Neural progenitor cell (in vitro differentiated cells): ENCODE measurements around the gene HSD11B1. TPM values are rescaled to one million over a fixed set of nuclear protein-coding genes. Genes with fewer than 3 reads are reported as not detected.

Experiments
- DNase-seq: peaks from one replicate; pipeline ENCODE4 v3.0.0-alpha.2; 2016; ENCODE audit warnings: low spot score
- H2AFZ ChIP-seq: fragments of 200-600 bp; sonication (generic); replicated peaks from 2 replicates; pipeline ENCODE4 v1.6.1; 2016; ENCODE audit warnings: antibody characterized with exemption
- H3F3A ChIP-seq: fragments of 200-600 bp; sonication (generic); 2 replicates; pipeline ENCODE4 v1.6.1; 2016; ENCODE audit warnings: antibody characterized with exemption, low read depth
- H3K27ac ChIP-seq: fragments of 200-600 bp; sonication (generic); 2 replicates; pipeline ENCODE4 v1.5.1; 2016; ENCODE audit warnings: mild to moderate bottlenecking
- H3K27me3 ChIP-seq: fragments of 200-600 bp; sonication (generic); 2 replicates; pipeline ENCODE4 v1.6.1; 2016; ENCODE audit warnings: mild to moderate bottlenecking, moderate library complexity
- H3K36me3 ChIP-seq: fragments of 200-600 bp; sonication (generic); 2 replicates; pipeline ENCODE4 v1.5.1; 2016
- H3K4me1 ChIP-seq: fragments of 200-600 bp; sonication (generic); 2 replicates; pipeline ENCODE4 v1.6.1; 2016; ENCODE audit warnings: mixed run types
- H3K4me2 ChIP-seq: fragments of 200-600 bp; sonication (generic); 2 replicates; pipeline ENCODE4 v1.6.1; 2016
- H3K4me3 ChIP-seq: fragments of 200-600 bp; sonication (generic); 2 replicates; pipeline ENCODE4 v1.5.1; 2016
- H3K79me2 ChIP-seq: fragments of 200-600 bp; sonication (generic); 2 replicates; pipeline ENCODE4 v1.6.1; 2016; ENCODE audit warnings: low read depth
- H3K9ac ChIP-seq: fragments of 200-600 bp; sonication (generic); 2 replicates; pipeline ENCODE4 v1.6.1; 2016
- H3K9me3 ChIP-seq: fragments of 200-600 bp; sonication (generic); 2 replicates; pipeline ENCODE4 v1.5.1; 2016; ENCODE audit warnings: low read depth
- H4K20me1 ChIP-seq: fragments of 200-600 bp; sonication (generic); 2 replicates; pipeline ENCODE4 v1.6.1; 2016; ENCODE audit warnings: low read depth
- H3K27ac Mint-ChIP-seq: 3 replicates; pipeline ENCODE4 v1.8.0; 2021; ENCODE audit warnings: mixed read lengths
- H3K27me3 Mint-ChIP-seq: 2 replicates; pipeline ENCODE4 v1.8.0; 2022; ENCODE audit warnings: low read depth, mild to moderate bottlenecking, inconsistent platforms, moderate library complexity, mixed read lengths; ENCODE audit not compliant: insufficient read depth
- H3K36me3 Mint-ChIP-seq: 3 replicates; pipeline ENCODE4 v1.8.0; 2021; ENCODE audit warnings: mixed read lengths
- H3K4me1 Mint-ChIP-seq: 3 replicates; pipeline ENCODE4 v1.8.0; 2021; ENCODE audit warnings: mixed read lengths
- H3K4me3 Mint-ChIP-seq: 3 replicates; pipeline ENCODE4 v1.8.0; 2021; ENCODE audit warnings: mild to moderate bottlenecking, moderate library complexity, mixed read lengths
- H3K9me3 Mint-ChIP-seq: 3 replicates; pipeline ENCODE4 v1.8.0; 2020; ENCODE audit warnings: mixed read lengths
- CTCF ChIP-seq: fragments of 200-600 bp; sonication (generic); IDR thresholded peaks from 2 replicates; pipeline ENCODE4 v1.5.1; 2017; ENCODE audit warnings: antibody characterized with exemption, mild to moderate bottlenecking
- EZH2 ChIP-seq: fragments of 200-600 bp; sonication (generic); IDR thresholded peaks from 2 replicates; pipeline ENCODE4 v1.6.1; 2017; ENCODE audit warnings: antibody characterized with exemption, mild to moderate bottlenecking, moderate library complexity
- EZH2phosphoT487 ChIP-seq: fragments of 200-600 bp; sonication (generic); IDR thresholded peaks from 2 replicates; pipeline ENCODE4 v1.6.1; 2017; ENCODE audit warnings: antibody characterized with exemption
- total RNA-seq: library from RNA; depleted of rRNA; stranded (reverse); fragments of >200 nt; gene quantifications from 2 replicates; pipeline ENCODE4 v1.2.3, GENCODE V29; 2015; ENCODE audit warnings: low replicate concordance

The HSD11B1 gene
- total RNA-seq, 1 donor from 2014 or later, result not detected

DNA sequence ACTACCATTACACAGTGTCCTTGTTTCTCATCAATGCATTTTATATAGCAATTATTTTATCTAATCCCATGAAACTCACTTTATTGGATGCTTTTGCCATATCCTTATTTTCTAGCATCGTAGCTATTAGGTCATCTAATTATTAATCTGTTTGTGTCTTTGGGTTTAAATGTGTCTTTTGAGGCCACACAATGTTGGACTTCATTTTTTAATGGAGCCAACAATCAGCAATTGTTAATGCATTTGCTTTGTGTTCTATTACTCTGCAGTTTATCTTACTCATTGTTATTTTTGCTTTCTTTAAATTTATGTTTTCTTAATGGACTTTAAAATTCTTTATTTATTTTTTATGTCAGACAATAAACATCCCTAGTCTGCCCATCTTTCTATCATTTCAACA lies 1.8 kb upstream of the HSD11B1 start:
- Histone ChIP-seq H3K9ac (no peak overlapping the region), H3K36me3 (no peaks in the 10 kb centered on the region), H3K4me3 (no peak overlapping the region), H4K20me1 (no peaks in the 10 kb centered on the region), H3K79me2 (no peaks in the 10 kb centered on the region), H3F3A (no peaks in the 10 kb centered on the region), H3K27me3 (no peaks in the 10 kb centered on the region), H3K27ac (no peak overlapping the region), H3K4me2 (no peak overlapping the region), H2AFZ (no peak overlapping the region), H3K4me1 (peaks cover 6% of the 10 kb centered on the region), H3K9me3 (no peaks in the 10 kb centered on the region)
- peaks cover 4% of the 10 kb centered on the region for H3K27me3 Mint-ChIP-seq
- no peaks in the 10 kb centered on the region for H3K4me1 Mint-ChIP-seq
- H3K9me3 Mint-ChIP-seq, result no peaks in the 10 kb centered on the region
- H3K36me3 Mint-ChIP-seq, result no peaks in the 10 kb centered on the region
- no peak overlapping the region for H3K4me3 Mint-ChIP-seq
- H3K27ac Mint-ChIP-seq, result no peak overlapping the region
- no peak for DNase-seq
- TF ChIP-seq EZH2phosphoT487 (no peak), EZH2 (no peak), CTCF (no peak)

GRCh38 chr1:209703834-209704504 lies 677 bp upstream of the HSD11B1 start:
- Histone ChIP-seq H3K36me3 (no peaks in the 10 kb centered on the region), H4K20me1 (no peaks in the 10 kb centered on the region), H2AFZ (no peak overlapping the region), H3K9ac (no peak overlapping the region), H3K4me1 (peaks cover 6% of the 10 kb centered on the region), H3K27me3 (no peaks in the 10 kb centered on the region), H3F3A (no peaks in the 10 kb centered on the region), H3K27ac (no peak overlapping the region), H3K4me2 (no peak overlapping the region), H3K9me3 (no peaks in the 10 kb centered on the region), H3K79me2 (no peaks in the 10 kb centered on the region), H3K4me3 (no peak overlapping the region)
- Mint-ChIP-seq H3K27me3 (peaks cover 8% of the 10 kb centered on the region), H3K36me3 (no peaks in the 10 kb centered on the region), H3K4me1 (no peaks in the 10 kb centered on the region), H3K4me3 (no peak overlapping the region), H3K9me3 (no peaks in the 10 kb centered on the region), H3K27ac (no peak overlapping the region)
- TF ChIP-seq CTCF, result no peak
- no peak for DNase-seq

DNA sequence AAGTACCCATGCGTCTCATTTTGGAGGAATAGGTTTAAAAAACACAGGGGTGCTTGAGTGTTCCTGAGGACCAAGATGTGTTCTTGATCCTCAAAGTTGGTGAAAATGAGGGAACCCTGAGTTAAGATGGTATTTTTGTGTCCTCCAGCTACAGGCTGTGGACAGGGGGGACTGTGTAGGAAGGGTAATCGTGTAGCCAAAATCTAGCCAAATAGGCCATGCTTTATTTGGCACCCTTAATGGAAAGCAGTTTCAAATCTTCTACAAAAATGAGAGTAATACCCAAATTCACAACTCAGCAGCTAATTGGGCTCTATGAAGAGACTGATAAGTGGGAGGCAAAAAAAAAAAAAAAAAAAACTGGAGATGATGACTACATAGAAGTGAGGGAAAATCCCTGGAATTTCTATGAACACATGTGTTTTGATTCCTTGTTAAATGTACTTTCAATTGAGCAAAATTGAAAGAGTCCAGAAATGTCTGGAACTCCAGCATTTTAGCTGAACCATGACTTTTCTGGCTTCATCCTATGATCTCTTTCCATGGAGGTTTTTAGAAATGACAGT lies 470 bp downstream of the HSD11B1 start:
- Mint-ChIP-seq H3K36me3 (no peaks in the 10 kb centered on the region), H3K27ac (no peak overlapping the region), H3K4me3 (no peak overlapping the region), H3K4me1 (no peaks in the 10 kb centered on the region), H3K27me3 (peaks cover 8% of the 10 kb centered on the region), H3K9me3 (no peaks in the 10 kb centered on the region)
- H2AFZ ChIP-seq, result no peak overlapping the region
- H3K4me1 ChIP-seq, result peaks cover 6% of the 10 kb centered on the region
- H3K27me3 ChIP-seq, result no peaks in the 10 kb centered on the region
- no peaks in the 10 kb centered on the region for H3F3A ChIP-seq
- H3K79me2 ChIP-seq, result no peaks in the 10 kb centered on the region
- no peak overlapping the region for H3K27ac ChIP-seq
- no peak for DNase-seq
- H3K4me3 ChIP-seq, result no peak overlapping the region
- no peak overlapping the region for H3K9ac ChIP-seq
- H3K4me2 ChIP-seq, result no peak overlapping the region
- no peaks in the 10 kb centered on the region for H4K20me1 ChIP-seq
- no peaks in the 10 kb centered on the region for H3K9me3 ChIP-seq
- H3K36me3 ChIP-seq, result no peaks in the 10 kb centered on the region
- TF ChIP-seq EZH2phosphoT487 (no peak), EZH2 (no peak), CTCF (no peak)
